Loucy (cell line): ENCODE data around the gene HOXA10.
A peak's percentile ranks its signal among the peaks of the same experiment; 100 is the strongest.

Experiments used
- H2AFZ ChIP-seq: fragments of 200-600 bp; sonication (generic); 2 replicates; pipeline ENCODE4 v1.6.0; 2016; ENCODE audit warnings: antibody characterized with exemption, mild to moderate bottlenecking, low read length, moderate library complexity
- H3F3A ChIP-seq: fragments of 200-600 bp; 2 replicates; pipeline ENCODE4 v1.6.0; 2016; ENCODE audit warnings: antibody characterized with exemption, low read depth, mild to moderate bottlenecking
- H3K27me3 ChIP-seq: fragments of 200-600 bp; sonication (generic); 2 replicates; pipeline ENCODE4 v1.6.1; 2014; ENCODE audit warnings: low read length, mild to moderate bottlenecking; ENCODE audit not compliant: insufficient read depth, poor library complexity, severe bottlenecking
- H3K36me3 ChIP-seq: fragments of 200-600 bp; sonication (generic); 2 replicates; pipeline ENCODE4 v1.6.1; 2016; ENCODE audit warnings: low read length; ENCODE audit not compliant: insufficient read depth
- H3K4me1 ChIP-seq: fragments of 200-600 bp; sonication (generic); 2 replicates; pipeline ENCODE4 v1.5.1; 2014; ENCODE audit warnings: low read length, mild to moderate bottlenecking; ENCODE audit not compliant: insufficient read depth, poor library complexity, severe bottlenecking
- H3K4me2 ChIP-seq: fragments of 200-600 bp; sonication (generic); 2 replicates; pipeline ENCODE4 v1.6.0; 2014; ENCODE audit warnings: antibody characterized with exemption, low read length, low read depth, mild to moderate bottlenecking; ENCODE audit not compliant: poor library complexity, severe bottlenecking
- H3K4me3 ChIP-seq: fragments of 200-600 bp; sonication (generic); 2 replicates; pipeline ENCODE4 v1.5.1; 2014; ENCODE audit warnings: low read length, mild to moderate bottlenecking, mixed read lengths; ENCODE audit not compliant: poor library complexity, severe bottlenecking
- H3K79me2 ChIP-seq: fragments of 200-600 bp; sonication (generic); 2 replicates; pipeline ENCODE4 v1.6.1; 2014; ENCODE audit warnings: low read length; ENCODE audit not compliant: insufficient read depth
- H3K9ac ChIP-seq: fragments of 200-600 bp; sonication (generic); 2 replicates; pipeline ENCODE4 v1.6.0; 2014; ENCODE audit warnings: mild to moderate bottlenecking, low read depth, low read length, moderate library complexity; ENCODE audit not compliant: poor library complexity, severe bottlenecking
- H3K9me2 ChIP-seq: fragments of 200-600 bp; sonication (generic); replicated peaks from 2 replicates; pipeline ENCODE4 v1.6.1; 2016; ENCODE audit warnings: low read depth, low read length, mixed read lengths
- H3K9me3 ChIP-seq: fragments of 200-600 bp; sonication (generic); 2 replicates; pipeline ENCODE4 v1.6.1; 2014; ENCODE audit warnings: mild to moderate bottlenecking, antibody characterized with exemption, low read length, low read depth; ENCODE audit not compliant: insufficient read depth
- H4K20me1 ChIP-seq: fragments of 200-600 bp; sonication (generic); 2 replicates; pipeline ENCODE4 v1.6.0; 2014; ENCODE audit warnings: antibody characterized with exemption, low read length, mild to moderate bottlenecking; ENCODE audit not compliant: insufficient read depth, poor library complexity, severe bottlenecking
- CTCF ChIP-seq: fragments of 200-600 bp; sonication (generic); conservative IDR thresholded peaks from 2 replicates; pipeline ENCODE4 v1.5.1; 2014; ENCODE audit warnings: mild to moderate bottlenecking, antibody characterized with exemption, low read length
- EZH2phosphoT487 ChIP-seq: fragments of 200-600 bp; IDR thresholded peaks from 2 replicates; pipeline ENCODE4 v1.6.1; 2018; ENCODE audit warnings: antibody characterized with exemption, mild to moderate bottlenecking, moderate library complexity, borderline replicate concordance

The HOXA10 gene

GRCh38 chr7:27168265-27168947 lies 5.7 kb downstream of the HOXA10 start:
- H3K4me2 ChIP-seq, result peak overlapping the region; percentile 98
- peaks cover 72% of the 10 kb centered on the region for H3K27me3 ChIP-seq
- peak overlapping the region; percentile 99 for H3K9ac ChIP-seq
- no peaks in the 10 kb centered on the region for H3K9me2 ChIP-seq
- H3K36me3 ChIP-seq, result peaks cover 59% of the 10 kb centered on the region
- H3K4me3 ChIP-seq, result peak overlapping the region; percentile 94
- H4K20me1 ChIP-seq, result peaks cover 68% of the 10 kb centered on the region
- H3F3A ChIP-seq, result peaks cover 6% of the 10 kb centered on the region; the same call in 1 of the 2 replicates
- H3K4me1 ChIP-seq, result peaks cover 10% of the 10 kb centered on the region
- TF ChIP-seq CTCF (peak; percentile 39; the same call in 1 of the 2 replicates), EZH2phosphoT487 (no peak)
- H3K79me2 ChIP-seq, result peaks cover 96% of the 10 kb centered on the region
- no peak overlapping the region for H2AFZ ChIP-seq
- no peaks in the 10 kb centered on the region for H3K9me3 ChIP-seq

GRCh38 chr7:27167916-27168264 lies 6.2 kb downstream of the HOXA10 start:
- peak overlapping the region; percentile 94 for H3K4me3 ChIP-seq
- no peak overlapping the region for H2AFZ ChIP-seq
- peaks cover 71% of the 10 kb centered on the region for H4K20me1 ChIP-seq
- no peaks in the 10 kb centered on the region for H3K9me3 ChIP-seq
- peaks cover 96% of the 10 kb centered on the region for H3K79me2 ChIP-seq
- H3K9ac ChIP-seq, result peak overlapping the region; percentile 99
- H3K36me3 ChIP-seq, result peaks cover 64% of the 10 kb centered on the region
- H3K9me2 ChIP-seq, result no peaks in the 10 kb centered on the region
- no peak for TF ChIP-seq EZH2phosphoT487
- TF ChIP-seq CTCF, result no peak
- peaks cover 7% of the 10 kb centered on the region; the same call in 1 of the 2 replicates for H3F3A ChIP-seq
- peaks cover 10% of the 10 kb centered on the region for H3K4me1 ChIP-seq
- H3K4me2 ChIP-seq, result peak overlapping the region; percentile 98
- H3K27me3 ChIP-seq, result peaks cover 72% of the 10 kb centered on the region

GRCh38 chr7:27166531-27167505 lies 7.3 kb downstream of the HOXA10 start:
- peak overlapping the region; percentile 94 for H3K4me3 ChIP-seq
- H3K4me2 ChIP-seq, result peak overlapping the region; percentile 98
- H3K9me3 ChIP-seq, result no peaks in the 10 kb centered on the region
- H3K36me3 ChIP-seq, result peaks cover 62% of the 10 kb centered on the region
- H3K9ac ChIP-seq, result peak overlapping the region; percentile 99
- peaks cover 72% of the 10 kb centered on the region for H4K20me1 ChIP-seq
- H3K27me3 ChIP-seq, result peaks cover 80% of the 10 kb centered on the region
- peaks cover 16% of the 10 kb centered on the region; the same call in 1 of the 2 replicates for H3F3A ChIP-seq
- peaks cover 96% of the 10 kb centered on the region for H3K79me2 ChIP-seq
- peaks cover 10% of the 10 kb centered on the region for H3K4me1 ChIP-seq
- H3K9me2 ChIP-seq, result no peaks in the 10 kb centered on the region
- TF ChIP-seq EZH2phosphoT487, result no peak
- TF ChIP-seq CTCF, result no peak
- H2AFZ ChIP-seq, result no peak overlapping the region
